Nucleus accumbens (tissue), 56 donors: Measurements from ENCODE around the gene HDHD5.

ENCODE experiments used
- DNase-seq, 56 donors: peaks; one replicate each; lab custom pipeline; 2025; lab: John Stamatoyannopoulos, UW

HDHD5 gene

DNA sequence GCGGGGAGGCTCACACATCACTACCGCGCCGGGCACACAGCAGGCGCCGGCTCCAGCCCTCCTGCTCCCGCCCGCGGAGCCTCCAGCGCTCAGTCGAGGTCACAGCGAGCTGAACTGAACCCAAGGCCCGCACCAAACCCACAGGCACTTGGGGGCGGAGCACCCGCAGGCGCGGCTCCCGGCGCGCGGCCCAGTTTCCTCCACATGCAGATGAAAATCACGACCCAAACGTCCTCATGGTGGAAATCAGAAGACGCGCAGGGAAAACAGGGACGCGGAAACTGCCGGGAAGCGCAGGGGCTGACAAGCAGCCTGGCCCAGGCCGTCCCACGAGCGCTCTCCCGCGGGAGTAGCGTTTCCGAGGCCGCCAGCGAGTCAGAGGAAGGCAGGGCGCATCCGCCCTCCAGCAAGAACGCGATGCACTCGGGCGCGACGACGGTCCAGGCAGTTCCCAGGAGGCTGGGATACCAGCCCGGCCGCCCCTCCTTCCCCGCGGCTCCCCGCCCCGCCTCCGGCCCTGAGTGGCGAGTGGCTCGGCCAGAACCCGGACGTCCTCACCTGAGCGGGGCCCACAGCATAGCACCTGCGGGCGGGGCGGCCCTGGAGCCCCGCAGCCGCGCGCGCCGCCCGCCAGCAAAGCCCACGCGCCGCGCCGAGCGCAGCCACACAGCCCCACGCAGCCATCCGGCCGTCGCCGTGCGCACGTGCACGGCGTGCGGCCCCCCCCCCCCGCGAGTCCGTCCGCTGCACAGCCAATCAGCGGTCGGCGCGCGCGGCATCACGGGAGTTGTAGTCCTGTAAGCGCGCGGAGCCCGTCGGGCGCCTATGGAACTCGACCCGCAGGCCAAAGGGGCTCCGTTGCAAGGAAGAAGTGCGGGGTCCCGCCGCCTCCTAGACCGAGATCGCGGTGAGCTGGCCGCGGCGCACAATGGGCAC is at the start of gene HDHD5:
TSS of gene HDHD5 (minus strand) at position 710 of the 936 bp plus-strand sequence. CDS start at position 684, 26 bp downstream.
- peak; percentile 23 to 93 (median 84) for DNase-seq

DNA sequence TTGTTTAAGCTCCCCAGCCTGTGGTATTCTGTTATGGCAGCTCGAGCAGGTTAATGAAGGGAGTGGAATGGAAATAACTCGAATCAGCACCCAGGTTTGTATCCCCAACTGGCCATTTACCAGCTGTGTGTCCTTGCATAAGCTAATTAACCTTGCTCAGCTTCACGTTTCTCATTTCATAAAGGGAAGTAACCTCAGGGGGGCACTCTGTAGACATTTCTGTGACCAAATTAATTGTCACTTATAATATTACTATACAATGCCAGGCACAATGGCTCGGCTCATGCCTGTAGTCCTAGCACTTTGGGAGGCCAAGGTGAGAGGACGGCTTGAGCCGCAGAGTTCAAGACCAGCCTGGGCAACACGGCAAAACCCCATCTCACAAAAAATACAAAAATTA is 46.4 kb upstream of the HDHD5 start:
- DNase-seq: no peak

GRCh38 chr22:17201285-17201945 is 42.3 kb upstream of the HDHD5 start:
- DNase-seq: peak in 2 of 56 donors; percentile 2 to 9

GRCh38 chr22:17199003-17199731 is 40.1 kb upstream of the HDHD5 start:
- peak in 7 of 56 donors; percentile 5 to 36 (median 29) for DNase-seq

- DNase-seq: peak in 8 of 56 donors; percentile 4 to 31 (median 10)
These were observed 39.3 kb upstream of the HDHD5 start for GRCh38 chr22:17198170-17199002.

DNA sequence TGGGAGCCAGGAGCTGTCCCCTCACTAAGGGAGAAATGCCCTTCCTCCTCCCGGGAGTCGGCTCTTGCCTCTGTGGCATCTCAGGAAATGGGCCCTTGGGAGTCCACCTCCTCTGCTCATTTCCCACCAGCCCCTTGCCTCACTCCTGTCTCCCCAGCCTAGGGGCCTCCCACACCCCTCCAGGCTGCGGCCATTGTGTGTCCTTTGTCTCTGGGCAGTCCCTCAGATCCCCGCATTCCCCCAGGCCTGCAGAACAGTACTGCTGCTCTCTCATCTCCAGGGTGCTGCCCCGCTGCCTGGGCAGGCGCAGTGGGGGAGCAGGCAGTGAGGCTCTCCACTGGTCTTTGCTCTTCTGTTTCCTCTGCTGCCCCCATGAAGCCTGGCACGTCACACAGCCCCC is 35.1 kb upstream of the HDHD5 start:
- no peak for DNase-seq

- no peak for DNase-seq
These were observed 33.1 kb upstream of the HDHD5 start for GRCh38 chr22:17192186-17192585.

DNA sequence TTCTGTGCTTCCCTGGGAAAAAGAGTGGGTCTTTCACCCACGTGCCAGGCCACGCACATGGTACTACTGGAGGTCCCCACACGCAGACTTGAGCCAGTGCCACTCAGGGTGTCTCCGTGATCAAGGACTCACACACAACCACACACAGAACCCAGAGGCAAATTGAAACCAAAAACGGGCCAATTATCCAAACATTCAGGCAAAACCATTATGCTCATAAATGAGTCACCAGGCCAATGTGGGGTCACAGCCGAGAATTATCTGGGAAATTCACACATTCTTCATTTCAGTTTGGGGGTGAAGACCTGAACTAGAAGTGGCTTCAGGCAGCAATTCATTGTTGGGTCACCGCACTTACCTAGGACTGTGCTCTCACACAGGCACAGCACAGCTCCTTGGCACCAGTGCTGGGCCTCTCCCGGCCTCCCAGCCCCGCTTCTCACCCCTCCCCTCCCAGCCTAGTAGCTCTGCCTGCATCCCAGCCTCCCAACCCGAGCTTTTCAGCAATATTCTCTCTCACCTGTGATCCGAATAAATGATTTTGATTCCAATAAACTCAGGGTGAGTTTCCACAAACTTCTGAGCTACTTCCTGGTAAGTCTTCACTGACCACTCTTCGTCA is 32.2 kb upstream of the HDHD5 start:
- no peak for DNase-seq

DNA sequence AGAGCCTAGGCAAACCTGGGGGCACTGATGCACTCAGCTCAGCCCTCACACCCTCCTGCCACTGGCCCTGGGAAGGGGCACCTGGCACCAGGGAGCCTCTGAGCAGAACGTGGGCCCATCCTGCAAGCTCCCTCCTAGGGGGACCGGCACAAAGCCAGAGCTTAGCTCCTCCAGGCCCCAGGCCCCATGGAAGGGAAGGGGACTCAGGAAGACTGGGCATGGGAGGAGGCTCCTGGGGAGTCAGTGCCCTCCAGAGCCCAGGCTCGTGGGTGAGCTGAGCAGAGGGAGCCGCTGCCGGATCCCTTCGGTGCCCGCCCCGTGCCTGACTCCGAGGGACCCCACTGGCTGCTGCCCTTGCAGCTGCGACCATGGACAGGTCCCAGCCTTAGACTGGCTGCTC is 31.6 kb upstream of the HDHD5 start:
- no peak for DNase-seq

GRCh38 chr22:17176715-17177114 is 17.6 kb upstream of the HDHD5 start:
- no peak for DNase-seq

- peak in 16 of 56 donors; percentile 15 to 54 (median 34) for DNase-seq
These were observed 13.2 kb upstream of the HDHD5 start for GRCh38 chr22:17172029-17172833.

GRCh38 chr22:17171153-17172028 is 12.3 kb upstream of the HDHD5 start:
- peak in 55 of 56 donors; percentile 50 to 97 (median 86) for DNase-seq

DNA sequence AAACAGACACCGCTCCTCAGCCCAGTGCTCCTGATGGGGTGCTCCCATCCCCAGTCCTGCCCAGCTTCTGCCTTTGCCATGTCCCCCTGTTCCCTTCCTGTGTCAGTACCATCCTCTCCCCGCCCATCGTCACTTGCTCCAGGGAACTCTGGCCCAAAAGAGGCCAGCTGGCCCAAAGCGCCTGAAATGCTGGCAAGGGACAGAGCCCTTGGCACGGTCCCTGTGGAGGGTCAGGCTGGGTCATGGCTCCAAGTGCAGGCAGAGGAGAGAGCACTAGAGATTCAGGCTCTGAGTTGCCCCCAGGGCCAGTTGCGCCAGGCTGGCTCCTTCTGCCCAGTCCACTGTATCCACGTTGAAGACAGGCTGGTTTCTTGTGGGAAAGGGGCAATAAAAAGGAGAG is 8.4 kb upstream of the HDHD5 start:
- peak in 36 of 56 donors; percentile 1 to 57 (median 16) for DNase-seq

DNA sequence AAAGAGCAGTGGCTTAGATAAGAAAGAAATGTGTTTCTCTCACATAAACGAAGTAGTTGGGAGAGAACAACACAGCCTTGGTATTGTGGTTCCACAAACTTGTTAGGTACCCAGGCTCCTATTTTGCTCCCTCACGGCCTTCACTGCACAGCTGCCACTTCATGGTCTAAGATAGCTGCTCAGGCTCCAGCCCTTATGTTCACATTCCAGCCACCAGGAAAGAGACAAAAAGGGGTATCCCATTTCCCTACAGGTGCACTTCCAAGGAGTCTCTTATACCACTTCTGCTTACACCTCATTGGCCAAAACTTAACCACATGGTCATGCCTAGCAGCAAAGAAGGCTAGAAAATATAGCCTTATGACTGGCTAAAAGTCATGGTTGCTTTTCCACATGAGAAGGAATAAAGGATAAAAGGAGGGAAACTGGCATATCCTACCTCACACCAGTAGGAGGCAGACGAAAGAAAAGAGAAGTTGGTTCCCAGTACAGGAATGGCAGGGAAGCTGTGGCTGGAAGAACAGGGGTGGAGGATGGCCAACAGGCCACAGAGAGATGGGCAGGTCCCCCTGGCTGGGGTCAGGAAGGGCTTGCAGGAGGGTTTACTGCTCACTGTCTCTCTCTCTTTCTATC is 5.4 kb upstream of the HDHD5 start:
- no peak for DNase-seq

DNA sequence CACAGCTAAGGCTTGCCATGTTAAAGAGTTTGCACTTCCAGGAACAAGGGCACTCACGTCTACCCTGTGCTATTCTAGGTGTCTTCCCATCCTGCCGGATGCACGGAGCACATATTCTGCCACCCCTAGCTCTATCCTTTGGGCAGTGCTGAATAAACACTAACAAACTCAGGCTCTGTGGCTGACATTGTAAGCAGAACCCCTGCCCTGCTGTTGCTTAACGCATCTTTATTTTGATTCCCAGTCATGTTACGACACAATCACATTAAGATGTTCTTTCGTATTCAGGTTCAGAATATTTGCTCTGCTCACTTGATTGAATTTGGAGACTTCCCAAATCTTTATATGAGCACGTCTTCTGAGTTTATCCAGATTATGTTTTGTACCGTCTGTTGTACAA is 3.7 kb upstream of the HDHD5 start:
- DNase-seq: no peak

DNA sequence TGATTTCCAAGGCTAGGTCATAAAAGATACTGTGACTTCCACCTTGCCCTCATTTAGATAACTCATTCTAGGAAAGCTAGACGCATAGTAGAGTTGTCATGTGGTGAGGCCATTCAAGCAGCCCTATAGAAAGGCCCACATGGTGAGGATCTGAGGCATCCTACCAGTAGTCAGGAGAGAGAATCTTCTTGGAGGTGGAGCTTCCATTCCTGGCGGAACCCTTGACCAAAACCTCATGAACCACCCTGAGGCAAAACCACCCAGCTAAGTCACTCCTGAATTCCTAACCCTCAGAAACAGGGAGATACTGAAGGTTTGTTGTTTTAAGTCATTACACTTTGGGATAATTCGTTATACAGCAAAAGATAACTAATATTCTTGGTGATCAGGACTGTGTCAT is 2.9 kb upstream of the HDHD5 start:
- DNase-seq: no peak

DNA sequence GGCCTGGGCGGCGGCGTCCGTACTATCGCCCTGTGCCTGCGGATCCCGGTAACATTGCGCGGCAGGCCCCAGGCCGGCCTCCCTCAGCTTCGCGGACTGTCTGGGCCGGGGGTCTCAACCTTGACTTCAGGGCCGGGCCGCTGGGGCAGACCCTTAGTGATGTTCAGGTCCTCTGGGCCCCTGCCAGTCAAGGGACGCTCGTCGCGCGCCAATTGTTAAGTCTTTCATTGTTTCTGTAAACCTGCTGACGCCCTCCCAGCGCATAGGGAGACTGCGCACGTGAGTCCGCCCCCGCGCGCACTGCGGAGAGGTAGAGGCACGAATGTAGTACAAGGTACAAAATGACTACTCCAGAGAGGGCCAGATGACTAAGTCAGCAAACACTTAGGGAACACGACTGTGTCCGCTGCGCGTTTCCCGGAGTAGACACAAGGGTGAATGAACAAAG is 451 bp upstream of the HDHD5 start:
- peak in 44 of 56 donors; percentile 29 to 82 (median 62) for DNase-seq
